ENCODE results near the gene PEX16.
"Not testable (repeated sequence)": the region's sequence is repeated elsewhere in the genome, so short reads cannot be mapped to it uniquely, and the experiment has no call there.

PEX16 gene

GRCh38 chr11:45900175-45900800 lies 17.4 kb downstream of the PEX16 start:
- in situ Hi-C loops (cut with HindIII; ENCODE audit: low sequenced_read_pairs) = not testable (repeated sequence)

- in situ Hi-C loops (cut with HindIII; ENCODE audit: low sequenced_read_pairs) = no loop called here
Observed at GRCh38 chr11:45899448-45900174, 18.1 kb downstream of the PEX16 start.

DNA sequence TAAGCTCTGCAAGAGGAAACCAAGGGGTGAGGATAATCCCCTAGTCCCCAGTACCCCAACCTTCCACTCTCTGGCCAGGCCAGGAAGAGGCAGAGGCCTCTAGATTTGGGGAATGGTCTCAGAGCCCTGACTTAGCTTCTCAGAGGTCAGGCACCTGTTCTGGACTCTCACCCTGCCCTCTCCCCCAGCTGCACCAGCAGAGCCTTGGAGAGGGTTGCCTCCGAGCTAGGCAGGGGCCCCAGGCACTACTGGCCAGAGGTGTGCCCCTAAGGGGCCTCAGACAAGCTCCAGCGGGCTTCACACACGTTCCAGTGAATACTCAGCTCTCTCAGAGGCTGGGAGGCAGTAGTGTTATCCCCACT lies 18.6 kb downstream of the PEX16 start:
- in situ Hi-C loops (cut with HindIII; ENCODE audit: low sequenced_read_pairs) = no loop called here

DNA sequence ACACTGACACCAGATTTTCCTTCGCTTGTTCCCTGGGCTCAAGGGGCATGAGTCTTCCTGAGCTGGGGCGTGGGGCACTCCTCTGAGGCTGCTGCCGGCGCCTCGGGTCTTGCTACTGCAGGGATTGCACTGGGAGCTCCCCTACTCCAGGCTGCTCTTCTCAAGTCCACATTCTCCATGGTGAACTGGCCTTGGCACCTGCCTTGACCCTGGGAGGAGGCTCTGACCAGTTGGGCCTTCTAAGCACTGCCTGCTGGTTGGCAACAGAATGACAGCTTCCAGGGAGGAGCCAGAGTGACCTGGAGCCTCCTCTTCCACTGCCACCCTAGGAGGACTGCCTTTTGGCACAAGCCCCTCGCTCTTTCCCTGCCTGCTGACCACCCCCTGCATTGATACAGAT lies 20.1 kb downstream of the PEX16 start:
- in situ Hi-C loops (cut with HindIII; ENCODE audit: low sequenced_read_pairs) = no loop called here

DNA sequence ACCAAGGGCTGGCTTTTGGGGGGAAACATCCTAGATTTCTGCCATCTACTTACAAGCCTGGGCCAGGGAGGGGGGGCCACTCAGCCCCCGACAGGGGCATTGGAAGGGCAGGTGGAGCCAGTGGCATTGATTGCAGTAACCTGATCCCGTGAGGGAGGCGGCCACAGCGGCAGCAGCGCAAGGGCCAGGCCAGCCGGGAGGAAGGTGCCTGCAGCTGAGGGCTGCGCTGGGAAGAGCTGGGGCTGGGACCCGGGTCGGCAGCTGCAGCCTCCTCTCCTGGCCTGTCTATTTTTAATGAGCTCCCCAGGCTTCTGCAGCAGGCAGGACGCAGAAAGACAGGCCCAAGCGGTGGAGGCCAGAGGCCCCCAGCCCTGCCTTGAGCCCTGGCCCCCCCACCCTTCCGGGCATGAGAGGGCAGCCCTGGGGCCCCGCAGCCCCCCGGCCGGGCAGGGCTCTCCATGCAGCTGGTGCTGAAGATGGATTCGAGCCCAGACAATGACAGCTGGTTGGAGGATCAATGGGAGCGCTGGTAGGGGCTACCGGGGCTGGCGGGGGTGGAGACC lies 21.2 kb downstream of the PEX16 start:
- in situ Hi-C loops (cut with HindIII; ENCODE audit: low sequenced_read_pairs) = no loop called here

DNA sequence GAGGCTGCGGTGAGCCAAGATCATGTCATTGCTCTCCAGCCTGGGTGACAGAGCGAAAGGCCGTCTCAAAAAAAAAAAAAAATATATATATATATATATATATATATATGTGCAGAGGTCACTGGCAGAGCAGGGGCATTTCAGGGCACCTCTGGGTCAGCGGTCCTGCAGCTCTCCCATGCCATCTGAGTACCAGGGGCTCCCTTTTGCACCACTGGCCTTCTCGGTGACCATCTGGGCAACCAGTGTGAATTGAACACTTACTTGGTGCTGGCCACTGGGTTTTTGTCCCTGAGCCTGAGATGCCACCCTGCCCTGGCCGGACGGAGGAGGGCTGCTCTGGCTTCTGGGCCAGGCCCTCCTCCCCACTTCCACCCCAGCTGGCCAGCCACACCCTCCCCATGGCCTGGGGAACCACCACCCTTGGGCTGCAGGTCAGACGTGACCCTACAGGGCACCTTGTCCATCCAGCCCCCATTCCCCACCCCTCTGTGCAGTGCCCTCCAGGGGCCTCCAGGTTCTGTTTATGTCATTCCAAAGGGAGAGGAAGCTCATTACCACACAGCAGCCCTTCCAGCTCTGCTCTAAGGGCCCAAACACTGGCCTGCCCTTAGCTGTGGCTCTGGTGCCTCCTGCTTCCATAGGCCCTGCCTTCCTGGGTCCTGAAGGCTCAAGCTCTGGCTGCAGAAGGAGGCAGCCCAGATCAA lies 22.0 kb downstream of the PEX16 start:
- in situ Hi-C loops (cut with HindIII; ENCODE audit: low sequenced_read_pairs) = no loop called here

DNA sequence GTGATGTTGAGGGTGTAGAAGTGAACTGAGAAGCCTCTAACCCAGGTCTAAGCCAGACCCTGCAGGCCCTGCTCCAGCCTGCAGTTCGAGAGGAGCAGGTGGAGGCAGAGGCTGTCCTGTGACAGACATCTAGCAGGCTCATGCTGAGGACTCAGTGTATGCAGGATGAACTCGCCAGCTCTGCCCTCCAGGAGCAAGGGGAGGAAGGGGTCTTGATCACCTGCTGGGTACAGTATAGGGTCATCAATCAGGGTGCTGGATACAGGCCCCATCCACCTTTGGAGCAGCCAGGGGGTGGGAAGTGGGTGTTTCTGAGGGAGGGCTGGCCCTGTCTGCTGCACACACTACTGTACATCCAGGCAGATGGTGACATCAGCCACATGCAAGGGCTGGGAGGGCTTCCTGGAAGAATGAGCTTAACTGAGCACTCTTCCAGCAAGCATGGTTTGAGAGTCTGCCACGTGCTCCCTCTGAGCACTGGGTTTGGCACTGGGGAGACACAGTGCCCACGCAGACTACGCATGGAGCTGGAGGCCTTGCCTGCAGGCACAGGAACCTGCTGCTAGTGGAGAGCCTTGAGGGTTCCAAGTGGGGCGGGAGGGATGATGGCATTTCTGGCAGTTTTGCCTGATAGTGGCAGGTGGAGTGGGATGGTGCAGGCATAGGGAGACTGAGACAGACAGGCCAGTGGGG lies 23.0 kb downstream of the PEX16 start:
- in situ Hi-C loops (cut with HindIII; ENCODE audit: low sequenced_read_pairs) = no loop called here

DNA sequence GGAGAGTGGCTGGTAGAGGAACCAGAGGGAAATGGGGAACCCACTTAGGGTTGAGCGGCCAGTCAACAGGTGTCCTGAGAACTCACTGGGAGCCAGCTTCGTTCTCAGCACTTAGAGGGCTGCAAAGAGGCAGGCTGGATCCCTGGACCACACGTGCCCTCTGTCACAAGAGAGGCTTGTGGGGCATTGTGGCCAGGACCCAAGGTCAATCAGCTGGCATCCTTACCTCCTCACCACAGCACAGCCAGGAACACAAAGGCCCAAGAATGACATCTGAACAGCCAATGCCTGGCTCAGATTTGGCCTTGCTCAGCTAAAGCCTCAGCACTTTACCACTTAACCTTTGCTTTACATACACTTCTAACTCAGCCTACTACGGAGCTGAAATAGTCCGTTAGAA lies 24.8 kb downstream of the PEX16 start:
- in situ Hi-C loops (cut with HindIII; ENCODE audit: low sequenced_read_pairs) = no loop called here

GRCh38 chr11:45890886-45891550 lies 26.7 kb downstream of the PEX16 start:
- in situ Hi-C loops (cut with HindIII; ENCODE audit: low sequenced_read_pairs) = no loop called here

GRCh38 chr11:45889966-45890365 lies 27.7 kb downstream of the PEX16 start:
- in situ Hi-C loops (cut with HindIII; ENCODE audit: low sequenced_read_pairs) = no loop called here

DNA sequence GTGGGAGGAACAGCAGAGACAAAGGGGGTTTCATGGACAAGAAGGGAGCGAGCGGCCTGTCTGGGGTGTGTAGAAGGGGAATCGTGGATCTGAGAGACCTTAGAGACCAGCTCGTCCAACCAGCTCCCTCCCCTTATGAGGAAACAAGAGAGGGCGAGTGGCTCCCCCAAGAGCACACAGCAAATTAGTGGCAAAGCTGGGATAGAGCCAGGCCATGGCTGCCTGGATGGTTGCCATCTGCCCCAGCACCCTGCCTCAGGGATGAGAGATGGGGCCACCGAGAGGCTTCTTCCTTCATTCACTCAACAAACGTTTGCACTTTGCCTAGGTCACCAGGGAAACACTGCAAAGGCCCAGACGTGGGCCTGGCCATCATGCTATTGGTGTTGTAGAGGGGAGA lies 28.1 kb downstream of the PEX16 start:
- in situ Hi-C loops (cut with HindIII; ENCODE audit: low sequenced_read_pairs) = no loop called here

GRCh38 chr11:45887587-45887986 lies 30.1 kb downstream of the PEX16 start:
- in situ Hi-C loops (cut with HindIII; ENCODE audit: low sequenced_read_pairs) = no loop called here

DNA sequence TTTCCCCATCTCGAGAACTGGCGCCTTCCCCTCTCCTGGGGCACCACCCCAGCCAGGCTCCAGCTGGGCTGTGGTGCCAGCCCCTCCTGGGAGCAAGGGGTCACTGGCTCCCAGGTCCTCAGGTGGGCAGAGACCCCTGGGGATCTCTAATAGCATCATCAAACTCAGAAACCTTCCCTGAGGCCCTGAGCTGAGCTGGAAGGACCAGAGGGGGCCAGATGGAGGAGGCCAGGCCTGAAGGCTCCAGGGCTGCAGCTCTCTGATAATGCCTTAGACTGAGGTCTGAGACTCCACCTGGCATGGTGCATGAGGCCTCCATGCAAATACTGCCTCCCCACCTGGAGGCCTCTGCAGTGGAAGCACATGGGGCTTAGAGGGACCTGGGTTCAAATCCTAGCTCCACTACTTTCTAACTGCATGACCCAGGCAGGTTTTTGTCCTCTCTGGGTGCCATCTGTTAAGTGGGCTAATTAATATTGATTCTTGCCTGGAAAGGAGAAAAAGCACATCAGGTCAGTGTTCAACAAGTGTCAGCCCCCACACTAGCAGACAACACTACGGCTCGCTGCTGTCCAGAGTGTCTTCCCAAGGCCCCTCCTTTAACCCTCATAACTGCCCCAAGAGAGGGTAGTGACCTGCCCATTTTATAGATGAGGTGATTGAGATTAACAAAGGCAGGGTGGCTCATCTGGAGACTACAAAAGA lies 30.7 kb downstream of the PEX16 start:
- in situ Hi-C loops (cut with HindIII; ENCODE audit: low sequenced_read_pairs) = no loop called here

DNA sequence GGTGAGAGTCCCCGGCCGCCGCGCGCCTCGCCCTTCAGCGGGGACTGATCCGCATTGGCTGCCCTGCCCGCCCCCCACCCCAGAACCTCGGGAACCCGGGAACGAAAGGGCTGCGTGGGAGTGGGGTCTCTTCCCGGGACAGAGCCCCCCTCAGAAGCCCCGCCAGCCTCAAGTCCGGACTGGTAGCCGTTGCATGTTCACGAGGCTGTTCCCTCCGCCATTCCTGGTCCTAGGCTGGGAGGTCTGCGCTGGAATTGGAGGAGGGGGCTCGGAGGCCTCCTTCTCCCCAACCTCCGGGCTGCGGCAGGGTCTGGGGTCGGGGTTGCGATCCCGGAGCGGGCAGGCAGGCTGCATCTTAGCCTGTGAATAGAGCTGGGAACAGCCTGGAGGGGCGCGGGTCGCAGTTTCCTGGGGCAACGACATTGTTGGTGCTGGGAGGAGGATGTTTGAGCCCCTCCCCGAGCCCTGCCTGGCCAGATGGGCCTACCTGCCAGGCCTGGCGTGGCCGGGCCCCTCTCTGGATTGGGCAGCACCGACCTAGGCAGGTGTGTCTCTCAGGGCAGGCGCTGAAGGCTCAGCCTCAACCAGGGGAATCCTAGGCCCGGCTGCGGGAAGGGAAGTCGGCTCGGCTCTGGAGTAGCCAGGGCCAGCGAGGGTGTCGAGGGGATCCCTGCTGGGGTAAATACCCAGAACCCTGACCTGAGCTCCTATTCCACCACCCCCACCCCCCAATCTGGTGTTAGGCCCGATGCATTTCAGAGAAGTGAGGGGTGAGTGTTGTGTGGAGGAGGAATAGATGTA lies 31.6 kb downstream of the PEX16 start:
- in situ Hi-C loops (cut with HindIII; ENCODE audit: low sequenced_read_pairs) = no loop called here

- in situ Hi-C loops (cut with HindIII; ENCODE audit: low sequenced_read_pairs) = no loop called here
Observed at GRCh38 chr11:45885274-45885920, 32.3 kb downstream of the PEX16 start, which contains the start of gene MAPK8IP1. Gene MAPK8IP1 (plus strand): TSS chr11:45885651. CDS start chr11:45885821, 170 bp downstream.

GRCh38 chr11:45884596-45885185 lies 33.0 kb downstream of the PEX16 start:
- in situ Hi-C loops (cut with HindIII; ENCODE audit: low sequenced_read_pairs) = no loop called here

- in situ Hi-C loops (cut with HindIII; ENCODE audit: low sequenced_read_pairs) = no loop called here
Observed at GRCh38 chr11:45881708-45882368, 35.8 kb downstream of the PEX16 start.
